Ishikawa (cell line): ENCODE data around the gene LTC4S.
A peak's percentile ranks its signal among the peaks of the same experiment; 100 is the strongest.

ENCODE experiments used
- CEBPB ChIP-seq: IDR thresholded peaks from 2 replicates; pipeline ENCODE4 v1.6.1; 2012
- EGR1 ChIP-seq: IDR thresholded peaks from 2 replicates; pipeline ENCODE4 v1.6.1; 2012
- EP300 ChIP-seq: IDR thresholded peaks from 2 replicates; pipeline ENCODE4 v1.6.1; 2012; ENCODE audit warnings: borderline replicate concordance
- NFIC ChIP-seq: IDR thresholded peaks from 2 replicates; pipeline ENCODE4 v1.6.1; 2012
- RAD21 ChIP-seq: IDR thresholded peaks from 2 replicates; pipeline ENCODE4 v1.6.1; 2012; ENCODE audit warnings: low read depth
- TAF1 ChIP-seq: IDR thresholded peaks from 2 replicates; pipeline ENCODE4 v1.6.1; 2012; ENCODE audit warnings: low read depth, mild to moderate bottlenecking
- TEAD4 ChIP-seq: IDR thresholded peaks from 2 replicates; pipeline ENCODE4 v1.6.1; 2012
- YY1 ChIP-seq: IDR thresholded peaks from 2 replicates; pipeline ENCODE4 v1.6.1; 2012; ENCODE audit warnings: low read depth
- TF ChIP-seq, protein P1 (sequence below): IDR thresholded peaks from 2 replicates; pipeline ENCODE4 v1.6.1; 2012
- TF ChIP-seq, protein P2 (sequence below): IDR thresholded peaks from 2 replicates; pipeline ENCODE4 v1.6.1; 2012; ENCODE audit warnings: low read depth, mild to moderate bottlenecking
- TF ChIP-seq, protein P3 (sequence below): IDR thresholded peaks from 2 replicates; pipeline ENCODE4 v1.6.1; 2012

DNA sequence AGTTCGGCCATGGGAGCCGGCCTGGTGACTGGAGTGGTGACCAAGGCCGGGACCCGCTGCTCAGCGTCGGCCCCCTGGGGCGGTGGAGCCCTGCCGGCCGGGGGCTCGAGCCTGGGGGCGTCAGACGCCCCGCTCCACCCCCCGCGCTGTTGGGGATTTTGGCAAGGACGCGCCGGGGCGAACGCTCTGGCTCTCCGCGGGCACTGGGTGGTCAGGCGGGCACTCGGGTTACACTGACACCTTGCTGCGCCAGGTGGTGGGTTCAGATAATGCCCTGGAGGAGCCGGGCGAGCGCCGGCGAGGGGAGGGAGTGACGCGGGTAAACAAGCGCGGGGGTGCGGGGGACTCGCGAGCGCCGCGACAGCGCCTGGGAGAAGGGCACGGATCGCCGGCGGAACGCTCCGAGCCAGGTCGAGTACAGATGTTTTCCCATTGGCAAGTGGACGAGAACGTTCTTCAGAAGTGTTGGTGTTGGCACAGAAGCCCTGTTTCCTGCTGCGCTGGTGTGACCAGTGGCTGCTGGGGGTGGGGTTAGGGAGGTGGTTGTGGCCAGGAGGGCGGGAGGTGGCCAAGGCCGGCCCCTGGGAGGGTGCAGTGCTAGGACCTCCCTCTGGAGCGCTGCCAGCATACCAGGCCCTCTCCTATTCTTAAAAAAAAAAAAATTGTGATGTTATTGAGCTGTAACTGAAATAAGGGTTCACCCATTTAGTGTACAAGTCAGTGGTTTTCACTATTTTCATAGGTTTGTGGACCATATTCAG, 27.7 kb downstream of the LTC4S start:
- TF ChIP-seq YY1 = peak; percentile 53; the same call in 1 of the 2 replicates
- 0 out of 2 replicates have a peak, but pooled peaks have one; percentile 7 for TF ChIP-seq CEBPB
- TF ChIP-seq RAD21 = peak; percentile 1; the same call in 1 of the 2 replicates
- TF ChIP-seq, protein P1, sequence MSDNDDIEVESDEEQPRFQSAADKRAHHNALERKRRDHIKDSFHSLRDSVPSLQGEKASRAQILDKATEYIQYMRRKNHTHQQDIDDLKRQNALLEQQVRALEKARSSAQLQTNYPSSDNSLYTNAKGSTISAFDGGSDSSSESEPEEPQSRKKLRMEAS = peak; percentile 72
- TF ChIP-seq, protein P2, sequence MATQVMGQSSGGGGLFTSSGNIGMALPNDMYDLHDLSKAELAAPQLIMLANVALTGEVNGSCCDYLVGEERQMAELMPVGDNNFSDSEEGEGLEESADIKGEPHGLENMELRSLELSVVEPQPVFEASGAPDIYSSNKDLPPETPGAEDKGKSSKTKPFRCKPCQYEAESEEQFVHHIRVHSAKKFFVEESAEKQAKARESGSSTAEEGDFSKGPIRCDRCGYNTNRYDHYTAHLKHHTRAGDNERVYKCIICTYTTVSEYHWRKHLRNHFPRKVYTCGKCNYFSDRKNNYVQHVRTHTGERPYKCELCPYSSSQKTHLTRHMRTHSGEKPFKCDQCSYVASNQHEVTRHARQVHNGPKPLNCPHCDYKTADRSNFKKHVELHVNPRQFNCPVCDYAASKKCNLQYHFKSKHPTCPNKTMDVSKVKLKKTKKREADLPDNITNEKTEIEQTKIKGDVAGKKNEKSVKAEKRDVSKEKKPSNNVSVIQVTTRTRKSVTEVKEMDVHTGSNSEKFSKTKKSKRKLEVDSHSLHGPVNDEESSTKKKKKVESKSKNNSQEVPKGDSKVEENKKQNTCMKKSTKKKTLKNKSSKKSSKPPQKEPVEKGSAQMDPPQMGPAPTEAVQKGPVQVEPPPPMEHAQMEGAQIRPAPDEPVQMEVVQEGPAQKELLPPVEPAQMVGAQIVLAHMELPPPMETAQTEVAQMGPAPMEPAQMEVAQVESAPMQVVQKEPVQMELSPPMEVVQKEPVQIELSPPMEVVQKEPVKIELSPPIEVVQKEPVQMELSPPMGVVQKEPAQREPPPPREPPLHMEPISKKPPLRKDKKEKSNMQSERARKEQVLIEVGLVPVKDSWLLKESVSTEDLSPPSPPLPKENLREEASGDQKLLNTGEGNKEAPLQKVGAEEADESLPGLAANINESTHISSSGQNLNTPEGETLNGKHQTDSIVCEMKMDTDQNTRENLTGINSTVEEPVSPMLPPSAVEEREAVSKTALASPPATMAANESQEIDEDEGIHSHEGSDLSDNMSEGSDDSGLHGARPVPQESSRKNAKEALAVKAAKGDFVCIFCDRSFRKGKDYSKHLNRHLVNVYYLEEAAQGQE = no peak
- 0 out of 2 replicates have a peak, but pooled peaks have one; percentile 12 for TF ChIP-seq EGR1
- TF ChIP-seq TAF1 = peak; percentile 67; the same call in 1 of the 2 replicates
- TF ChIP-seq TEAD4 = peak; percentile 3; the same call in 1 of the 2 replicates
- TF ChIP-seq NFIC = peak; percentile 87
- TF ChIP-seq EP300 = peak; percentile 36; the same call in 1 of the 2 replicates
- TF ChIP-seq, protein P3, sequence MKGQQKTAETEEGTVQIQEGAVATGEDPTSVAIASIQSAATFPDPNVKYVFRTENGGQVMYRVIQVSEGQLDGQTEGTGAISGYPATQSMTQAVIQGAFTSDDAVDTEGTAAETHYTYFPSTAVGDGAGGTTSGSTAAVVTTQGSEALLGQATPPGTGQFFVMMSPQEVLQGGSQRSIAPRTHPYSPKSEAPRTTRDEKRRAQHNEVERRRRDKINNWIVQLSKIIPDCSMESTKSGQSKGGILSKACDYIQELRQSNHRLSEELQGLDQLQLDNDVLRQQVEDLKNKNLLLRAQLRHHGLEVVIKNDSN = no peak; the same call in none of the 2 replicates
